ENCODE data around the gene NINJ1. TPM values are rescaled to one million over a fixed set of nuclear protein-coding genes. Genes with fewer than 3 reads are reported as not detected.

Gene NINJ1
- total and polyA plus RNA-seq, 2 of the 13 experiments (the other 11 are each of a cell fraction or from before 2014, with no cell fraction given): 81.2 to 92.1 TPM

DNA sequence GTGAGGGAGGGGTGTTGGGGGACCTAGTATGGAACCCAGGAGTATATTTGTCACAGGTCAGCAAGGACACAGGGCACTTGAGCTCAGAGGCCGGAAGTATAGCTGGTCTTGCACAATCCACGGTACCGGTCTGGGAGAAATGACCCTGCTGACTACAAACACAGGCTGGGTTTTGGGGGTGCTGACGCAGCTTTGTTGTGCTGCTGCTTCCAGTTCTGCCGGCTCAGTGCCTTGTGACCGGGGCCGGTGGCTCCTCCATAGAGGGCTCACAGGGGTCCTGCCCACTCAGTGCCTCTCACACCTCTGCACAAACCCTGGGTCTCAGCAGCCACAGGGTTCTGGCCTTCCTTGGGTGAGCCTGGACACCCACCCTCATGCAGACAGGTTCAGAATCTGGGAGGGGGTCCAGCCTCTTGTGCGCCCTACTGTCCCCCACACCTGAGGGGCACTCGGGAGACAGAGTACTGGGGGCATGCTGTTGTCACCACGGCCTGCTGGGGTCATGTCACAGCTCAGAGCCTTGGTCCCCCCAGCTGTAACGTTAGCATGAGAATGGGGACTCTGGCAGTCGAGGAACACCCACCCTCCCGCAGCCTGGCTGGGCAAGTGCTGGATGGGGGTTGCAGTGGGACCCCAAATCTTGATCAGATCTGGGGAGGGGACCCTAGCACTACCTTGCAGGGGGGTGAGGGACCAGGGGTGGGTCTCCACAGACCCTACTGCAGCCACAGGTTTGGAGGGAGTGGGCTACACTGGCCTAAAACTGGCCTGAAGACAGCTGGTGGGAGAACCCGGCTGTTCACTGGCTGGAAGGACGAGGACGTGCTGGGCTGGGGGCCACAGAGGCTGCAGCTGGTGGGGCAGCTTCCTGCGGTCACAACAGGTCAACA lies 17.7 kb downstream of the NINJ1 start (continued):
- TF ChIP-seq, protein P1, sequence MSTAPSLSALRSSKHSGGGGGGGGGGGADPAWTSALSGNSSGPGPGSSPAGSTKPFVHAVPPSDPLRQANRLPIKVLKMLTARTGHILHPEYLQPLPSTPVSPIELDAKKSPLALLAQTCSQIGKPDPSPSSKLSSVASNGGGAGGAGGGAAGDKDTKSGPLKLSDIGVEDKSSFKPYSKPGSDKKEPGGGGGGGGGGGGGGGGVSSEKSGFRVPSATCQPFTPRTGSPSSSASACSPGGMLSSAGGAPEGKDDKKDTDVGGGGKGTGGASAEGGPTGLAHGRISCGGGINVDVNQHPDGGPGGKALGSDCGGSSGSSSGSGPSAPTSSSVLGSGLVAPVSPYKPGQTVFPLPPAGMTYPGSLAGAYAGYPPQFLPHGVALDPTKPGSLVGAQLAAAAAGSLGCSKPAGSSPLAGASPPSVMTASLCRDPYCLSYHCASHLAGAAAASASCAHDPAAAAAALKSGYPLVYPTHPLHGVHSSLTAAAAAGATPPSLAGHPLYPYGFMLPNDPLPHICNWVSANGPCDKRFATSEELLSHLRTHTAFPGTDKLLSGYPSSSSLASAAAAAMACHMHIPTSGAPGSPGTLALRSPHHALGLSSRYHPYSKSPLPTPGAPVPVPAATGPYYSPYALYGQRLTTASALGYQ (CRISPR knock-in tag; IDR thresholded peaks at IDR 0.05): no peak
- TF ChIP-seq ZNF777 (CRISPR knock-in tag; IDR thresholded peaks at IDR 0.05) (no peak), REL (CRISPR knock-in tag; conservative IDR thresholded peaks at IDR 0.05) (no peak), ZNF543 (CRISPR knock-in tag; IDR thresholded peaks at IDR 0.05) (0 out of 2 replicates have a peak, but pooled peaks have one; percentile 47), ZNF484 (CRISPR knock-in tag; IDR thresholded peaks at IDR 0.05; ENCODE audit: borderline replicate concordance, low read depth) (no peak), ZNF335 (CRISPR knock-in tag; IDR thresholded peaks at IDR 0.05) (no peak), ZNF788 (CRISPR knock-in tag; IDR thresholded peaks at IDR 0.05; ENCODE audit: borderline replicate concordance) (no peak; the same call in 1 of the 2 replicates), ZNF33A (CRISPR knock-in tag; IDR thresholded peaks at IDR 0.05; ENCODE audit: borderline replicate concordance) (no peak), ZNF121 (CRISPR knock-in tag; IDR thresholded peaks at IDR 0.05) (no peak), ZNF30 (CRISPR knock-in tag; IDR thresholded peaks at IDR 0.05) (no peak), PHF8 (CRISPR knock-in tag; IDR thresholded peaks at IDR 0.05) (no peak), ZNF143 (CRISPR knock-in tag; IDR thresholded peaks at IDR 0.05) (no peak)
- TF ChIP-seq, protein P2, sequence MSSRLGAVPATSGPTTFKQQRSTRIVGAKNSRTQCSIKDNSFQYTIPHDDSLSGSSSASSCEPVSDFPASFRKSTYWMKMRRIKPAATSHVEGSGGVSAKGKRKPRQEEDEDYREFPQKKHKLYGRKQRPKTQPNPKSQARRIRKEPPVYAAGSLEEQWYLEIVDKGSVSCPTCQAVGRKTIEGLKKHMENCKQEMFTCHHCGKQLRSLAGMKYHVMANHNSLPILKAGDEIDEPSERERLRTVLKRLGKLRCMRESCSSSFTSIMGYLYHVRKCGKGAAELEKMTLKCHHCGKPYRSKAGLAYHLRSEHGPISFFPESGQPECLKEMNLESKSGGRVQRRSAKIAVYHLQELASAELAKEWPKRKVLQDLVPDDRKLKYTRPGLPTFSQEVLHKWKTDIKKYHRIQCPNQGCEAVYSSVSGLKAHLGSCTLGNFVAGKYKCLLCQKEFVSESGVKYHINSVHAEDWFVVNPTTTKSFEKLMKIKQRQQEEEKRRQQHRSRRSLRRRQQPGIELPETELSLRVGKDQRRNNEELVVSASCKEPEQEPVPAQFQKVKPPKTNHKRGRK (CRISPR knock-in tag; IDR thresholded peaks at IDR 0.05): no peak
- TF ChIP-seq, protein P3, sequence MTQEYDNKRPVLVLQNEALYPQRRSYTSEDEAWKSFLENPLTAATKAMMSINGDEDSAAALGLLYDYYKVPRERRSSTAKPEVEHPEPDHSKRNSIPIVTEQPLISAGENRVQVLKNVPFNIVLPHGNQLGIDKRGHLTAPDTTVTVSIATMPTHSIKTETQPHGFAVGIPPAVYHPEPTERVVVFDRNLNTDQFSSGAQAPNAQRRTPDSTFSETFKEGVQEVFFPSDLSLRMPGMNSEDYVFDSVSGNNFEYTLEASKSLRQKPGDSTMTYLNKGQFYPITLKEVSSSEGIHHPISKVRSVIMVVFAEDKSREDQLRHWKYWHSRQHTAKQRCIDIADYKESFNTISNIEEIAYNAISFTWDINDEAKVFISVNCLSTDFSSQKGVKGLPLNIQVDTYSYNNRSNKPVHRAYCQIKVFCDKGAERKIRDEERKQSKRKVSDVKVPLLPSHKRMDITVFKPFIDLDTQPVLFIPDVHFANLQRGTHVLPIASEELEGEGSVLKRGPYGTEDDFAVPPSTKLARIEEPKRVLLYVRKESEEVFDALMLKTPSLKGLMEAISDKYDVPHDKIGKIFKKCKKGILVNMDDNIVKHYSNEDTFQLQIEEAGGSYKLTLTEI (CRISPR knock-in tag; conservative IDR thresholded peaks at IDR 0.05): no peak
- TF ChIP-seq, protein P4, sequence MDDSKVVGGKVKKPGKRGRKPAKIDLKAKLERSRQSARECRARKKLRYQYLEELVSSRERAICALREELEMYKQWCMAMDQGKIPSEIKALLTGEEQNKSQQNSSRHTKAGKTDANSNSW (CRISPR knock-in tag; IDR thresholded peaks at IDR 0.05; ENCODE audit: borderline replicate concordance): no peak
- TF ChIP-seq, protein P5, sequence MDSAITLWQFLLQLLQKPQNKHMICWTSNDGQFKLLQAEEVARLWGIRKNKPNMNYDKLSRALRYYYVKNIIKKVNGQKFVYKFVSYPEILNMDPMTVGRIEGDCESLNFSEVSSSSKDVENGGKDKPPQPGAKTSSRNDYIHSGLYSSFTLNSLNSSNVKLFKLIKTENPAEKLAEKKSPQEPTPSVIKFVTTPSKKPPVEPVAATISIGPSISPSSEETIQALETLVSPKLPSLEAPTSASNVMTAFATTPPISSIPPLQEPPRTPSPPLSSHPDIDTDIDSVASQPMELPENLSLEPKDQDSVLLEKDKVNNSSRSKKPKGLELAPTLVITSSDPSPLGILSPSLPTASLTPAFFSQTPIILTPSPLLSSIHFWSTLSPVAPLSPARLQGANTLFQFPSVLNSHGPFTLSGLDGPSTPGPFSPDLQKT (CRISPR knock-in tag; IDR thresholded peaks at IDR 0.05; ENCODE audit: borderline replicate concordance): no peak
- TF ChIP-seq, protein P6, sequence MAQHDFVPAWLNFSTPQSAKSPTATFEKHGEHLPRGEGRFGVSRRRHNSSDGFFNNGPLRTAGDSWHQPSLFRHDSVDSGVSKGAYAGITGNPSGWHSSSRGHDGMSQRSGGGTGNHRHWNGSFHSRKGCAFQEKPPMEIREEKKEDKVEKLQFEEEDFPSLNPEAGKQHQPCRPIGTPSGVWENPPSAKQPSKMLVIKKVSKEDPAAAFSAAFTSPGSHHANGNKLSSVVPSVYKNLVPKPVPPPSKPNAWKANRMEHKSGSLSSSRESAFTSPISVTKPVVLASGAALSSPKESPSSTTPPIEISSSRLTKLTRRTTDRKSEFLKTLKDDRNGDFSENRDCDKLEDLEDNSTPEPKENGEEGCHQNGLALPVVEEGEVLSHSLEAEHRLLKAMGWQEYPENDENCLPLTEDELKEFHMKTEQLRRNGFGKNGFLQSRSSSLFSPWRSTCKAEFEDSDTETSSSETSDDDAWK (CRISPR knock-in tag; IDR thresholded peaks at IDR 0.05): no peak
- TF ChIP-seq, protein P7, sequence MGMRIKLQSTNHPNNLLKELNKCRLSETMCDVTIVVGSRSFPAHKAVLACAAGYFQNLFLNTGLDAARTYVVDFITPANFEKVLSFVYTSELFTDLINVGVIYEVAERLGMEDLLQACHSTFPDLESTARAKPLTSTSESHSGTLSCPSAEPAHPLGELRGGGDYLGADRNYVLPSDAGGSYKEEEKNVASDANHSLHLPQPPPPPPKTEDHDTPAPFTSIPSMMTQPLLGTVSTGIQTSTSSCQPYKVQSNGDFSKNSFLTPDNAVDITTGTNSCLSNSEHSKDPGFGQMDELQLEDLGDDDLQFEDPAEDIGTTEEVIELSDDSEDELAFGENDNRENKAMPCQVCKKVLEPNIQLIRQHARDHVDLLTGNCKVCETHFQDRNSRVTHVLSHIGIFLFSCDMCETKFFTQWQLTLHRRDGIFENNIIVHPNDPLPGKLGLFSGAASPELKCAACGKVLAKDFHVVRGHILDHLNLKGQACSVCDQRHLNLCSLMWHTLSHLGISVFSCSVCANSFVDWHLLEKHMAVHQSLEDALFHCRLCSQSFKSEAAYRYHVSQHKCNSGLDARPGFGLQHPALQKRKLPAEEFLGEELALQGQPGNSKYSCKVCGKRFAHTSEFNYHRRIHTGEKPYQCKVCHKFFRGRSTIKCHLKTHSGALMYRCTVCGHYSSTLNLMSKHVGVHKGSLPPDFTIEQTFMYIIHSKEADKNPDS (CRISPR knock-in tag; IDR thresholded peaks at IDR 0.05): peak; percentile 69; the same call in 1 of the 2 replicates
